Stomach (tissue), 4 donors: ENCODE data around the gene STUM.

Source experiments
- EP300 ChIP-seq: sonication (generic); formaldehyde crosslinking; IDR thresholded peaks from one replicate; pipeline ENCODE4 v1.6.1; 2017; ENCODE audit warnings: antibody characterized with exemption
- POLR2A ChIP-seq, 4 donors: fragments of 450-650 bp; IDR thresholded peaks; one replicate each; pipeline ENCODE4 v1.6.1; 2016; ENCODE audit warnings: antibody characterized with exemption in 4 of 4, control low read depth in 2 of 4, mild to moderate bottlenecking in 1 of 4, moderate library complexity in 1 of 4
- TF ChIP-seq, protein P1 (sequence below), 7 experiments: fragments of 450-650 bp in 4 of 7; fragments of 200-600 bp in 3 of 7; sonication (generic) in 3 of 7; IDR thresholded peaks; one replicate each; pipeline ENCODE4 v1.5.1; 2016 to 2019; ENCODE audit warnings: antibody characterized with exemption in 7 of 7, control low read depth in 2 of 7, mild to moderate bottlenecking in 1 of 7

DNA sequence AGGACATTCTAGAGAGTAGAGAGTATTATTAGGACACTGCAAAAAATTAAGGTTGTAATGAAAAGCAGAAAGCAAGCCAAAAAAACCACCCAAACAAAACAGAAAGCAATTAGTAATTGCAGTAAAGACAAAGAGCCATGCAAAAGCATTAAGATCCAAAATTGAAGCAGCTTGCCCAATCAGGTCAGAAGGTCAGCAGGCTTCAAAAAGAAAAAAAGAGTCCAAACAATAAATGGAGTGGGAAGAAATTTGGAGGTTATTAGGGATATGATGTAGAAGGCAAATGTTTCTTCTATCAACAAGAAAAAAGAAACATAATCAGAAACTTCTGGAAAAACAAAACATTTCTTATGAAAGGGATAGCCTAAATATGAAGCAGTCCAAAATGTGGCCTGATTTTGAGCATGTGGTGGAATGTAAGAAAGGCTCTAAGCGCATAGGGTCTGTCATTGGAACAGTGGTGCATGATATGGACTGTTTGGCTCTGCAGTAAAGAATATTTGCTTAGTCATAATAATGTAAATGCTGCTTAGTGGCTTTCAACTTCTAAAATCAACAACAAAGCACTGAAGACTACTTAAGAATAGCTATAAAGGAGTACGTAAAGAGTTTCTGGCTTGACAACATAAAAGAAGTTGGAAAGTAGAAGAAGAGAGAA lies 4.8 kb downstream of the STUM start:
- no peak for TF ChIP-seq EP300
- no peak for TF ChIP-seq POLR2A (IDR thresholded peaks at IDR 0.05)
- TF ChIP-seq, protein P1, sequence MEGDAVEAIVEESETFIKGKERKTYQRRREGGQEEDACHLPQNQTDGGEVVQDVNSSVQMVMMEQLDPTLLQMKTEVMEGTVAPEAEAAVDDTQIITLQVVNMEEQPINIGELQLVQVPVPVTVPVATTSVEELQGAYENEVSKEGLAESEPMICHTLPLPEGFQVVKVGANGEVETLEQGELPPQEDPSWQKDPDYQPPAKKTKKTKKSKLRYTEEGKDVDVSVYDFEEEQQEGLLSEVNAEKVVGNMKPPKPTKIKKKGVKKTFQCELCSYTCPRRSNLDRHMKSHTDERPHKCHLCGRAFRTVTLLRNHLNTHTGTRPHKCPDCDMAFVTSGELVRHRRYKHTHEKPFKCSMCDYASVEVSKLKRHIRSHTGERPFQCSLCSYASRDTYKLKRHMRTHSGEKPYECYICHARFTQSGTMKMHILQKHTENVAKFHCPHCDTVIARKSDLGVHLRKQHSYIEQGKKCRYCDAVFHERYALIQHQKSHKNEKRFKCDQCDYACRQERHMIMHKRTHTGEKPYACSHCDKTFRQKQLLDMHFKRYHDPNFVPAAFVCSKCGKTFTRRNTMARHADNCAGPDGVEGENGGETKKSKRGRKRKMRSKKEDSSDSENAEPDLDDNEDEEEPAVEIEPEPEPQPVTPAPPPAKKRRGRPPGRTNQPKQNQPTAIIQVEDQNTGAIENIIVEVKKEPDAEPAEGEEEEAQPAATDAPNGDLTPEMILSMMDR (IDR thresholded peaks at IDR 0.05), result no peak
